Stimulated activated CD8-positive, alpha-beta memory T cell treated with anti-CD3 and anti-CD28 coated beads, Interleukin-15, amount 100 ng/mL, for 48 hours (primary cell): Measurements from ENCODE around the gene CDC42BPA.

Source experiments
- DNase-seq, 2 donors: peaks; one replicate each; pipeline ENCODE4 v3.0.0-alpha.2; 2020; ENCODE audit warnings: low read depth in 2 of 2

The CDC42BPA gene

GRCh38 chr1:227335242-227336020, 17.1 kb upstream of the CDC42BPA start:
- DNase-seq: no peak

- no peak for DNase-seq
Measured at GRCh38 chr1:227333423-227333822, 15.1 kb upstream of the CDC42BPA start.

GRCh38 chr1:227330279-227331076, 12.2 kb upstream of the CDC42BPA start:
- DNase-seq: no peak

- DNase-seq: no peak
Measured at GRCh38 chr1:227328405-227329019, 10.2 kb upstream of the CDC42BPA start.

GRCh38 chr1:227325156-227325555, 6.9 kb upstream of the CDC42BPA start:
- DNase-seq: no peak

- DNase-seq: no peak
Measured at GRCh38 chr1:227323967-227324268, 5.6 kb upstream of the CDC42BPA start.

GRCh38 chr1:227323171-227323966, 5.1 kb upstream of the CDC42BPA start:
- DNase-seq: no peak

- DNase-seq: no peak
Measured at GRCh38 chr1:227322376-227322775, 4.1 kb upstream of the CDC42BPA start.

GRCh38 chr1:227321035-227321434, 2.7 kb upstream of the CDC42BPA start:
- DNase-seq: no peak

GRCh38 chr1:227320476-227320875, 2.2 kb upstream of the CDC42BPA start:
- no peak for DNase-seq

GRCh38 chr1:227318853-227319607, 738 bp upstream of the CDC42BPA start:
- DNase-seq: no peak

GRCh38 chr1:227317523-227318015, 723 bp downstream of the CDC42BPA start:
- no peak for DNase-seq

GRCh38 chr1:227317011-227317451, 1.3 kb downstream of the CDC42BPA start:
- no peak for DNase-seq

GRCh38 chr1:227316456-227316855, 1.8 kb downstream of the CDC42BPA start:
- DNase-seq: no peak

GRCh38 chr1:227315629-227316346, 2.5 kb downstream of the CDC42BPA start:
- DNase-seq: no peak

- no peak for DNase-seq
Measured at GRCh38 chr1:227314014-227314848, 4.1 kb downstream of the CDC42BPA start.

- DNase-seq: no peak
Measured at GRCh38 chr1:227312361-227313025, 5.8 kb downstream of the CDC42BPA start.

- DNase-seq: no peak
Measured at GRCh38 chr1:227311389-227312001, 6.8 kb downstream of the CDC42BPA start.
